ENCODE data around the gene SOX6.

The SOX6 gene

DNA sequence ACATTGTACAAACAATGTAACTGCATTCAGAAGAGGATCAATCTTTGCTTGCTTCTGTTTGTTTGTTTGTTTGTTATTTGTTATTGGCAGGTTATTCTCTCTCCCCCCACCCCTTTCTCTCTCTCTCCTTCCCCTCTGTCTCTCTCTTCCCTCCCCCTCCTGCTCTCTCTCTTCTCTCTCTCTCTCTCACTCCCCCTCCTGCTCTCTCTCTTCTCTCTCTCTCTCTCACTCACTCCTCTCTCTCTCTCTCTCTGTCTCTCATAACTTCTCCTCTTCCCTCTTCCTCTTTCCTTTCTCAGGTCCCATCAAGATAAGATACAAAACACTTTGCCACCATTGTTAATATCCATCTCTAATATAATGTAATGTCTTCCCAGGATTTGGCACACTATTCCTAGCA, 236.3 kb downstream of the SOX6 start:
- H3K27ac ChIP-seq = no peak overlapping the region
- no peak for DNase-seq
- no peak overlapping the region for H3K4me3 ChIP-seq (ENCODE audit: low read depth, low read length)
- in situ Hi-C loops (cut with HindIII; ENCODE audit: low pct_ligation_motif_present, low sequenced_read_pairs) = no loop called here
- TF ChIP-seq, protein P1, sequence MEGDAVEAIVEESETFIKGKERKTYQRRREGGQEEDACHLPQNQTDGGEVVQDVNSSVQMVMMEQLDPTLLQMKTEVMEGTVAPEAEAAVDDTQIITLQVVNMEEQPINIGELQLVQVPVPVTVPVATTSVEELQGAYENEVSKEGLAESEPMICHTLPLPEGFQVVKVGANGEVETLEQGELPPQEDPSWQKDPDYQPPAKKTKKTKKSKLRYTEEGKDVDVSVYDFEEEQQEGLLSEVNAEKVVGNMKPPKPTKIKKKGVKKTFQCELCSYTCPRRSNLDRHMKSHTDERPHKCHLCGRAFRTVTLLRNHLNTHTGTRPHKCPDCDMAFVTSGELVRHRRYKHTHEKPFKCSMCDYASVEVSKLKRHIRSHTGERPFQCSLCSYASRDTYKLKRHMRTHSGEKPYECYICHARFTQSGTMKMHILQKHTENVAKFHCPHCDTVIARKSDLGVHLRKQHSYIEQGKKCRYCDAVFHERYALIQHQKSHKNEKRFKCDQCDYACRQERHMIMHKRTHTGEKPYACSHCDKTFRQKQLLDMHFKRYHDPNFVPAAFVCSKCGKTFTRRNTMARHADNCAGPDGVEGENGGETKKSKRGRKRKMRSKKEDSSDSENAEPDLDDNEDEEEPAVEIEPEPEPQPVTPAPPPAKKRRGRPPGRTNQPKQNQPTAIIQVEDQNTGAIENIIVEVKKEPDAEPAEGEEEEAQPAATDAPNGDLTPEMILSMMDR (IDR thresholded peaks at IDR 0.05; ENCODE audit: low read depth, low read length, missing control alignments) = no peak
- no peaks in the 10 kb centered on the region for H3K27me3 ChIP-seq (replicated peaks)
- no peaks in the 10 kb centered on the region for H3K36me3 ChIP-seq (replicated peaks)

DNA sequence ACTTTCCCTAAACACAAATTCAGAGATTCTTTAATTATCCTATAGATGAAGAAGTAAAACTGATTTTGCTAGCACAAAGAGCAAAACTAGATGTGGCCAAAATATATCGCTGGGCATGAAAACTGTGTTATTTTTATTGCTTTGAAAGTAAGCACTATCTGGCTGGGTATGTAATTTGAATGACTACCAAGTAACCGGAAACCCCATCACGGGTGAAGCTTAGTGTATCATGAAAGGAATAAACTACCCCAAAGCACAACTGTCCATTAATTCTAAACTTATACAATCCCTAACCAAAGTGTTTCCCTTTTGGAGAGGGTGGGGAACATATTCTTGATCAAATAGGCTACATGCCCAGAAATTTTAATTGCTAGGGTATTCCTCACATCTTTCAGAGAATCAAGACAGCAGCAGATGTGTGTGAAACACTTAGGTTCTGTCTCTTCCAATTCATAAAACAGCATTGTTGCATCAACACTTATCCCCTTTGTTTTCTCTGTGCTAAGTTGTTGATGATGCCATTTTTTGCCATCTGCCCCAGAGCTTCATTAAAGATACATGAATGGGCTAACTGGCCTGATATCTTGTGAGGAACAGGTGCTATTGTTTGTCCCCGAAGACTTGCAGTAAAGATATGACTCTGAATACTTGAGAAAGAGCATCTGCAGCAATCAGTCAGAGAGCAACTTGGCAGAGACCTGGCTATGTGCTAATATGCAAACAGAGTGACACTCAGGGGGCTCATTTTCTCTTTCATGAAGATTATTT, 238.2 kb downstream of the SOX6 start:
- H3K36me3 ChIP-seq (replicated peaks) = no peaks in the 10 kb centered on the region
- DNase-seq = no peak
- no peak overlapping the region for H3K4me3 ChIP-seq (ENCODE audit: low read depth, low read length)
- H3K27ac ChIP-seq = no peak overlapping the region
- in situ Hi-C loops (cut with HindIII; ENCODE audit: low pct_ligation_motif_present, low sequenced_read_pairs) = no loop called here
- TF ChIP-seq, protein P1 (IDR thresholded peaks at IDR 0.05; ENCODE audit: low read depth, low read length, missing control alignments) = no peak
- no peaks in the 10 kb centered on the region for H3K27me3 ChIP-seq (replicated peaks)

- in situ Hi-C loops (cut with HindIII; ENCODE audit: low pct_ligation_motif_present, low sequenced_read_pairs) = no loop called here
Observed at GRCh38 chr11:16114978-16115871, 241.1 kb downstream of the SOX6 start.

DNA sequence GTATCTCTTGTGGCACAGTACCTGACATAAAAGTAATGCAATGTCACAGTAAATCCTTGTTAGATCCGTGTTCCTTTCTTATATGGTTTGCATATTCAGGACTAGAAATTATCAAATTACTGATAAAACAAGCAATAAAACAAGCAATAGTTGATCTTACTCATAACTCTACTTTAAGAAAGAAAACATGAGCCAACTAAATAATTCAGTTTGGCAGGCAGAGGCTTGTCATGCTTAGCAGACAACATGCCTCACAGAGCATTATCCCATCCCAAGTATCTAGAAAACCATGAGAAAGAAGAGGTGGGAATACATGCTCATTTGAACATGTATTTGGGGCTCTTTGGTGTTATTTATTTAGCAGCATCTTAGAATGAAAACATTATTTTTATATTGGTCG, 241.9 kb downstream of the SOX6 start:
- no peak for DNase-seq
- TF ChIP-seq, protein P1 (IDR thresholded peaks at IDR 0.05; ENCODE audit: low read depth, low read length, missing control alignments) = no peak
- in situ Hi-C loops (cut with HindIII; ENCODE audit: low pct_ligation_motif_present, low sequenced_read_pairs) = no loop called here
- H3K27me3 ChIP-seq (replicated peaks) = no peaks in the 10 kb centered on the region
- no peak overlapping the region for H3K4me3 ChIP-seq (ENCODE audit: low read depth, low read length)
- no peak overlapping the region for H3K27ac ChIP-seq
- H3K36me3 ChIP-seq (replicated peaks) = no peaks in the 10 kb centered on the region

More at GRCh38 chr11:16114978-16115871, 241.1 kb downstream of the SOX6 start:
- no peak overlapping the region for H3K4me3 ChIP-seq (ENCODE audit: low read depth, low read length)
- H3K36me3 ChIP-seq (replicated peaks) = no peaks in the 10 kb centered on the region
- no peaks in the 10 kb centered on the region for H3K27me3 ChIP-seq (replicated peaks)
- no peak for DNase-seq
- TF ChIP-seq, protein P1 (IDR thresholded peaks at IDR 0.05; ENCODE audit: low read depth, low read length, missing control alignments) = no peak
- H3K27ac ChIP-seq = no peak overlapping the region

- H3K27ac ChIP-seq = no peak overlapping the region
- H3K36me3 ChIP-seq (replicated peaks) = no peaks in the 10 kb centered on the region
Observed at GRCh38 chr11:16111690-16112089, 244.7 kb downstream of the SOX6 start.

More at GRCh38 chr11:16111690-16112089, 244.7 kb downstream of the SOX6 start:
- H3K27me3 ChIP-seq (replicated peaks) = no peaks in the 10 kb centered on the region
- DNase-seq = no peak
- TF ChIP-seq, protein P1 (IDR thresholded peaks at IDR 0.05; ENCODE audit: low read depth, low read length, missing control alignments) = no peak
- H3K4me3 ChIP-seq (ENCODE audit: low read depth, low read length) = no peak overlapping the region
- in situ Hi-C loops (cut with HindIII; ENCODE audit: low pct_ligation_motif_present, low sequenced_read_pairs) = no loop called here

Data from brain microvascular endothelial cell (primary cell).